Left hindlimb (tissue), 1 donor: ENCODE results near the gene SAV1.
"Not testable (repeated sequence)": the region's sequence is repeated elsewhere in the genome, so short reads cannot be mapped to it uniquely, and the experiment has no call there.

Source experiments
- DNase-seq: peaks from one replicate; pipeline ENCODE4 v3.0.0-alpha.2; 2018

SAV1 gene

DNA sequence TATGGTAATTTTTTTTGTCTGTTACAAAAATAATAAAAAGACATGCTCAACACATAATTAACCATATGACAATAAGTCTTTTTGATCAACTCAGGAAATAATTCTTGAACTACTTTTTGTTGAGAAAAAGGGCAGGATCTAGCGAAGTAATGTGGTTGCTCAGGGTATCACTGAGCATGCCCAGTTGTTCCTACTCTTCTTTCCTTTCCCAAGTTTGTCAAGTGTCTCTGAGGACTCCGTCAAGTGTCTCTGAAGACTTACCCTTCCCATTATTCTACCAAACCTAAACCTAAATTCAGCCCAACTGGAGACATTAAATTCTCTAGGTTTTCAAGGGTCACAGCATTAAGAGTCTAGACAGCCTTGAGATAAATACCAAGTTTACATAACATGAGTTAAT, 3.5 kb downstream of the SAV1 start:
- not testable (repeated sequence) for DNase-seq

DNA sequence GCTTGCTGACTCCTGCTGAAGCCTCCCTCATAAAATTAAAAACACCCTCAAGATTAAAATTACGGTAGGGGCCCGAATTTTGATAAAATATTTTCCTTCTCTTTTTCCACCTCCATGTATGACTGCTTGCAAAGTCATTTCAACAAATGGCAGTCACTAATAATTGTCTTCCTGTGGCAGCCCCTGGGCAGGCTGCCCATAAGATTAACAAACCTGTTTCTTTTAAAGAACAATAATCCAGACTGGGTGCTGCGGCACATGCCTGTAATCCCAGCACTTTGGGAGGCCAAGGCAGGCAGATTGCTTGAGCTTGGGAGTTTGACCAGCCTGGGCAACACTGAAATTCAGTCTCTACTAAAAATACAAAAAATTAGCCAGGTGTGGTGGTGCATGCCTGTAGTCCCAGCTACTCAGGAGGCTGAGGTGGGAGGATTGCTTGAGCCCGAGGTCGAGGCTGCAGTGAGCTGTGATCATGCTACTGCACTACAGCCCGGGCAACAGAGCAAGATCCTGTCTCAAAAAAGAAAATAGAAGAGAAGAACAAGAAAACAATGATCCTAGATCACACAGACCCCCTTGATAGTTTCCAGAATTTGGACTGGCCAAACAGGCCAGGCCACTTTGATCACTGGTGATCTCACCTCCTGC, 8.7 kb downstream of the SAV1 start:
- no peak for DNase-seq

DNA sequence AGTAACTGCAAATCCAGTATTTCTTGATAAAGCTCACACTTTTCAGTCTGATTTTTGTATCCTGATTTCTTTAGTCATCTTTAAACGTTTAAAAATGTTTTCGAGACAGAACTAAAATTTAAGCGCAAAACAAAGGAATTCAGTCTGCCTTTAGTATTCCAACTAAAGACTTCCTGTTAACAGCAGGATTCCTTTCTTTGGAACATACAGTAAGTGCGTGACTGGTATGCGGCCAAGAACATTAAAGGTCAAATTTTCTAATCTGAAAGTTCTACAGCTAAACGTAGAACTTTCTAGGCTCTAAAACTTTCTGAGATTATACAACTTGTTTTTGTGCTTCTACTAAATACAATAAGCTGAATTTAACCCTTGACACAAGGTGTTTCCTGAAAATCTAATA, 9.9 kb downstream of the SAV1 start:
- DNase-seq, result no peak

DNA sequence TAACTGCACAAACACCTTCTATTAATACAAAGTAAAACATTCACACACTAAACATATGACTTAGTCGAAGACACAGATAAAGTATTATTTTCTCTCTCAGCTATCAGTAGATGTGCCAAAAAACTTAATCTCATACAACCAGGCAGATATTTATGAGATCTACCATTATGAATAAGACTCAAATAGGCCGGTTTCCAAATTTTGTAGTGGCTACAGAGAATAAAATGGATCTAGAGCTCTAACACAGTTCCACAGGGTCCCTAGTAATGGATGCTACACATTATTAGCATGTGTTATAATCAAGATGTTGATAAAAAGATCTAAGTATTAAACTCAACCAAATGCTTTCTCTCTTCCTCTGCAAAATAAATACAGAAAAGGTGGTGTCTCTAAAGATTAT, 10.4 kb downstream of the SAV1 start:
- no peak for DNase-seq

DNA sequence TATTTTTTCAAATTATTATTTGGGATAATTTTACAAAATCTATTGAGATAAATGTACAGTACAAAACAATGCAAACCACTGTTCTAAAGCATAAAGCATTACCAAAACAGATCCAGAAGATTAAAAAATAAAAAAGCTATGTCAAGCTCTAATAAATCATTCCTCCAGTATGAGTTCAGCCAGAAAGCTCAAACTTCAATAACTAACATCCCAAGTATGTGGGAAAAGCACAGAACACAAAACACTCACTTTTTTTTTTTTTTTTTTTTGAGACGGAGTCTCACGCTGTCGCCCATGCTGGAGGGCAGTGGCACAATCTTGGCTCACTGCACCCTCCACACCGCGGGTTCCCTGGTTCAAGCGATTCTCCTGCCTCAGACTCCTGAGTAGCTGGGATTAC, 11.3 kb downstream of the SAV1 start:
- DNase-seq, result no peak

DNA sequence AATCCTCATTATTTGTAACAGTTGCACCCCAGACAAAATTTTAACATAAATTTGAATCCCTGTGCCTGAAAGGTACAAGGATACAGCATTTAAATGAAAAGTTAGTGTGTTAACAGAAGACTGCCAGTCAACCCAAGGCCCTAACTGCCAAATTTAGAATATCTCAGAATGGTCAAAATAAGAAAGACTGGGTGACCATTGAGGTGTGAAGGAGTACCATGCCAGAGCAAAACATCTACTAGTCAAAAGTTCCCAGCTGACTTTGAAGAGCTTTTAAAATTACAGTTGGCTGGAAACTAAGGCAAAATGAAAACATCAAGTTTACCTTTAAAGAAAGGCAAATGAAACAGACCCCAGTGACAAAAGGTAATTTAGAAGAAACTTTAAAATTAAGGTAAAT, 18.4 kb downstream of the SAV1 start:
- DNase-seq, result no peak

- no peak for DNase-seq
Measured at GRCh38 chr14:50647753-50648152, 20.4 kb downstream of the SAV1 start.

DNA sequence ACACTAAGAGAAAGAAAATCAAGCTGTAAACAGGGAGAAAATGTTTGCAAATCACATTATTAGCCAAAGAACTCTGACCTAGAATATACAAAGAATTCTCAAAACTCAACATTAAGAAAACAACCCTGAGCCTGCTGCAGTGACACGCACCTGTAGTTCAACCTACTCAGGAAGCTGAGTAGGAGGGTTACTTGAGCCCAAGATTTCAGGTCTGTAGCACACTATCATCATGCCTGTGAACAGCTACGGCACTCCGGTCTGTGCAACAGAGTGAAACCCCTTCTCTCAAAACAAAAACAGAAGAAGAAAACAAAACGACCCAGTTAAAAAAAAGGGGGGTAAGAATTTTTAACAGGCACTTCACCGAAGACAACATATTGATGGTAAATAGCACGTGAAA, 20.8 kb downstream of the SAV1 start:
- DNase-seq, result no peak

DNA sequence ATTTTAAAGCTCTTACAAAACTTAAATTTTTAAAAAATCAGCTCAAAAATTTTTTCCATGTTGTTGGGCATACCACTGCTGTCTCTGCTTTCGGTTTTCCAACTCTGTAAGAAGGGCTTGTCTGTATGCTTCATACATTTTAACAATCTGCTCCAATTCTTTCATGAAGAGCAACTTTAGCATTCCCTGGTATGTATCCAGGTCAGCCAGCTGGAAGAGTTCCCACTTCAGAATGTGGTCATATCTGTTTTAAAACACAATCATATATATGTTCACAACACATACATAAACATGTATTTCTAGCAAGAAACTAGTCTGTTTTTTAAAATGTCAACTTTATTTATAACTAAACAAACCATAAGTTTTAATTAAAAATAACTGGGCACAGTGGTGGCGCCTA, 33.0 kb downstream of the SAV1 start:
- DNase-seq, result no peak

DNA sequence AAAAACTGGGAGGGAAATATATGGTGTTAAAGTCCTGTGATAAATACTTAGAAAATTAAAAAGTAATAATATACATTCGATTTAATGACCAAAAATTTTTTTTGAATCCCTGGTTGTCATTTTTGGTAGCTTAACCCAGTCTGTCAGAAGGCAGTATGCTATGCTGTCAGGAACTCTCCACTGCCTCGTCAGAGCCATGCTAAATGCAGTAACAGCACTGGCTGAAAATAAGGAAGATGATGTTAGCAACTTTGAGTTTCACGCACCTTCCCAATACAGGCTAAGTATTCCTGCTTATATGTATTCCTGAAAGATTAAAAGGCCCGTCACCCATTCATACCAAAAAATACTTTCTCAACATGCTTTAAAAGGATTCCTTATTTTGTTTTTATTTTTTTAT, 34.2 kb downstream of the SAV1 start:
- no peak for DNase-seq

- no peak for DNase-seq
Measured at GRCh38 chr14:50631408-50631821, 36.7 kb downstream of the SAV1 start.

DNA sequence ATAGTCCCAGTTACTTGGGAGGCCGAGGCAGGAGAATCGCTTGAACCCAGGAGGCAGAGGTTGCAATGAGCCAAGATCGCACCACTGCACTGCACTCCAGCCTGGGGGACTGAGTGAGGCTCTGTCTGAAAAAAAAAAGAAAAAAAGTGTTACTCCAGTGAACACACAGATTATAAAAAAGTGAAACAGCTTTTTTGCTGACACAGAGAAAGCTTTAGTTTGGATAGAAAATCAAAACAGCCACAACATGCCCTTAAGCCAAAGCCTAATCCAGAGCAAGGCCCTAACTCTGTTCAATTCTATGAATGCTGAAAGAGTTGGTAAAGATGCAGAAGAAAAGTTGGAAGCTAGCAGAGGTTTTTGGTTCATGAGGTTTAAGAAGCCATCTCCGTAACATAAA, 43.2 kb downstream of the SAV1 start:
- DNase-seq, result not testable (repeated sequence)

GRCh38 chr14:50624447-50624846, 43.7 kb downstream of the SAV1 start:
- no peak for DNase-seq

DNA sequence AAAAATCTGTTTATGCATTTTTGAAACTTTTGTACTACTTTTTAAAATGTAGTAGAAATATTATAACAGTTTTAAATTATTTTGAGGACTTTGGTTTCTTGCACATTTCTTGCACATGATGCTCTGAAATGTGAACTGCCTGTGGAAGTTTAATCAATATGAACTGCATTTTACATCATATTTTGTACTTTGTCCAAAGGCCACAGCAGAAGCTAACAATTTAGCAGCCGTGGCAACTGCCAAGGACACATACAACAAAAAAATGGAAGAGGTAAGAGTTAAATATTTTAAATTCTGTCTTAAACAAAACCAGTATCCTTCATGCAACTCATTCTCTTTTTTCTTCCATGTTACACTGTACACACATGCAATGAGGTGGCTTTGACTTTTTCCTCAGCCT, 45.1 kb downstream of the SAV1 start:
- DNase-seq, result no peak

DNA sequence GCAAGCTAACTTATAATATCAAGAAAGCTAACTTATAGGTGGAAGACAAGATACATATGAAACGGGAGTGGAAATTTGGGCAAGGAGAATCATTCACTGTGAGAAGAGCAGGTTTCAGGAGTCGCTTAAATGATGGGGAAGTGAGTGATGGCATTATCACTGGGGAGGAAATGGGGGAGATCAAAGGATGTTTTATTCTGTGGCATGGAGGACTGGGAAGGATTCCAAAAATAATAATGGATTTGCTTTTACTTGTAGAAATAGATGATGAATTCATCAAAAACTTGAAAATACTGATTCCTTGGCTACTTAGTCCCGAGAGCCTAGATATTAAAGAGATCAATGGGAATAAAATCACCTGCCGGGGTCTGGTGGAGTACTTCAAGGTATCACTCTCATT, 47.8 kb downstream of the SAV1 start:
- DNase-seq, result no peak

DNA sequence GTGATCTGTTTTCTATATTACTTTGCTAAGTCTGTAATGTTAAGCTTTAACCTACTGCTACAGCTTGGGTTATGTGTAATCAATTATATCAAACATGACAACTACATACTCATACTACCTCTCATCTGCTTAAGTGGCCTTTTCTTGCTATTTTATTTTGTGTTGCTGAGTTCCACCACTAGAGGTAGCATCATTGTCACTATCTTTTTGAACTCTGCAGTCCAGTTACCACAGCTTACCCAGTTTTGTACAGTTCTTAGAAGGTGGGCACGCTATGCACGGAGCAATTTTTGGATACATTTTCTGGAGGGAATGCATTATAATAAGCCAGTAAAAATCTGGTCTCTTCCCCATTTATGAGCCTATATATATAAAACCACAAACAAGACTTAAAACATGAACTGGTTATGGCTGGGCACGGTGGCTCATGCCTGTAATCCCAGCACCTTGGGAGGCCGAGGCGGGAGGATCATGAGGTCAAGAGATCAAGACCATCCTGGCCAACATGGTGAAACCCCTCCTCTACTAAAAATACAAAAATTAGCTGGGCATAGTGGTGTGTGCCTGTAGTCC, 48.5 kb downstream of the SAV1 start:
- DNase-seq, result no peak

GRCh38 chr14:50616275-50616674, 51.8 kb downstream of the SAV1 start:
- no peak for DNase-seq

GRCh38 chr14:50615552-50615951, 52.6 kb downstream of the SAV1 start:
- DNase-seq, result no peak

GRCh38 chr14:50615056-50615455, 53.0 kb downstream of the SAV1 start:
- DNase-seq, result no peak

DNA sequence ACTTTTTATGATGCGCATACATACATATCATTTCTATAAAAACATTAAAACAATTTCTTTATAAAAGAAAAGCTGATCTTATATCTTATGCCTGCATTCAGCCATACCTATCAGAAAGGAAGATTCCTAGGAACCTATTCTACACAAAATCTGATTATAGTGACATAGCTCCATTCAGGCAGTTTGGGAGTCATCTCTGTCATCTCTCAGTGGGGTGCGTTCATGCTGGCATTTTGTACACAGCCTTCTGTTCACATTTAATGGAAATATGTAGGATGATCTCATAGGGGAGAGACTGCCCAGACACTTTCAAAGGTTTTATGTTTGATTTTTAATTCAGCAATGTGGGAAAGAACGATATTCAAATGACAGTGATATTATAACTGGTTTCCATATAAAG, 55.3 kb downstream of the SAV1 start:
- no peak for DNase-seq

DNA sequence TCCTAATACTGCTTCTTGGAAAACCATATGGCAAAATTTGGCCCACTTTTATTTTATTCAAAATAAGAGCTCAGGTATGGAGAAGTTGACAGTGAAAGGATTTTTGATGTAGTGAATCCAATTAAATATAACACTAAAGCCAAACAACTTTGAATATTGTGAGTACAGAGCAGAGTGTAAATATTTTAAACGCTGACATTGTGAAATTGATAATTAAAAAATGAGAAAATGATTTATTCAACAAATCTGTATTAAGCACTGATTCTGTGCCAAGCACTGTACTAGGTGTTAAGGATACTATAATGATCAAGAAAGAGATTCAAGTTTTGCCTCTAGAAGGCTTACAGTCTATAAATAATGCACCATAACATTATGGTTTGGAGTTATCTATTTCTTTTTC, 57.6 kb downstream of the SAV1 start:
- DNase-seq, result no peak

DNA sequence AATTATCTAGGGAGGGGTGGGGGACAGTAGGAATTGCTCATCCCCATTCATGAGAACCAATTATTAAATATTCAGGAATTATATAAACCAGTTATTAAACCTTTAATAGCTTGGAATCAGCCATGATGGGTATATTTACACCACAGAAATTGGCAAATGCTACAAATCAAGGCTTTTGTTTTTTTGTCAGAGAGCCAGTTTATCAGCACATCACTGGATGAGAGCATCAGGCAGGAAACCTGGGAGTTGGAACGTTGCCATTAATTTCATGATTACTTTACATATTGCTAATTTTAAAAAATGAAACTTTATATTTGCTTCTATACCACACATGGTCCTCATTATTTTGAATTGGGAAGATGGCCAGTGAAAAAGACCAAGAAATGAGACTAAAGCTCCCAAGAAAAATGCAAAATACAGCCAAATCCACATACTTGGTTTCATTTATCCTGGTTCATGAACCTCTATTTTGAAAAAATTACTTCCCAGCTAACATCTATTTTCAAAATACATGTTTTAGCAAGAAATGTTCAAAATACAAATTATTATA, 59.7 kb downstream of the SAV1 start:
- DNase-seq, result no peak

- DNase-seq, result no peak
Measured at GRCh38 chr14:50607761-50608160, 60.3 kb downstream of the SAV1 start.

DNA sequence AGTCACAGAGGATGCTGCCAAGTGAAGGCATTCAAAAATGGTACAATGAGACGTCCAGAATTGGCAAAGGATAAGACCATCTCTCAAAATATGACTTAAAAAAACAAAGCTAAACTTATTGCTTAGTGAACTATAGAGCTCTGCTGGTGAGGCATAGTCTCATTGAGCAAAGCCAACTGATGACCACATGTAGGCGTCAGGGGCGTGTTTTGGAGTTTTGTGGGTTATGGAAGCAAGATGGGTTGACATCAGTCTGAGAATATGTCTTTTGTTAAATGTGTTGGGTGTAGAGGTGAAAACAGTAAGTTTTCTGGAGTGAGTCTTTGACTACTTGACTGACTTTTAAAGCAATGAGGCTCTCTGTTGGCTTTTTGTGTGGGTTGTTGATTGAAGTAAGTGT, 60.9 kb downstream of the SAV1 start:
- DNase-seq, result peak; percentile 36

GRCh38 chr14:50606468-50606867, 61.6 kb downstream of the SAV1 start:
- no peak for DNase-seq
